HUDEP-2 (cell line): ENCODE data around the gene DNMT3A.
A peak's percentile ranks its signal among the peaks of the same experiment; 100 is the strongest.

Experiments used
- DNase-seq, 76 experiments: peaks; one replicate each; lab custom pipeline; 2025; ENCODE audit not compliant: unreplicated experiment in 76 of 76; lab: John Stamatoyannopoulos, UW

DNMT3A gene

GRCh38 chr2:25373269-25373981, 31.7 kb upstream of the DNMT3A start:
- peak in 38 of 76 experiments; percentile 1 to 55 (median 24) for DNase-seq

- no peak for DNase-seq
Observed at GRCh38 chr2:25372405-25373268, 30.9 kb upstream of the DNMT3A start.

- no peak for DNase-seq
Observed at GRCh38 chr2:25371253-25372241, 29.8 kb upstream of the DNMT3A start.

GRCh38 chr2:25369876-25370275, 28.2 kb upstream of the DNMT3A start:
- DNase-seq = no peak

GRCh38 chr2:25369439-25369838, 27.7 kb upstream of the DNMT3A start:
- DNase-seq = no peak

GRCh38 chr2:25368660-25369059, 26.9 kb upstream of the DNMT3A start:
- no peak for DNase-seq

GRCh38 chr2:25367296-25367695, 25.6 kb upstream of the DNMT3A start:
- DNase-seq = no peak

- no peak for DNase-seq
Observed at GRCh38 chr2:25366629-25367028, 24.9 kb upstream of the DNMT3A start.

GRCh38 chr2:25365241-25365640, 23.5 kb upstream of the DNMT3A start:
- DNase-seq = no peak

GRCh38 chr2:25363733-25364132, 22.0 kb upstream of the DNMT3A start:
- DNase-seq = no peak

GRCh38 chr2:25362434-25363145, 20.9 kb upstream of the DNMT3A start:
- peak in 6 of 76 experiments; percentile 4 to 34 (median 8) for DNase-seq

GRCh38 chr2:25362049-25362433, 20.3 kb upstream of the DNMT3A start:
- DNase-seq = peak in 74 of 76 experiments; percentile 36 to 94 (median 84)

GRCh38 chr2:25361261-25362048, 19.7 kb upstream of the DNMT3A start:
- DNase-seq = no peak

- no peak for DNase-seq
Observed at GRCh38 chr2:25358836-25359235, 17.1 kb upstream of the DNMT3A start.

GRCh38 chr2:25358249-25358815, 16.6 kb upstream of the DNMT3A start:
- DNase-seq = no peak

- no peak for DNase-seq
Observed at GRCh38 chr2:25356088-25356487, 14.4 kb upstream of the DNMT3A start.

- DNase-seq = no peak
Observed at GRCh38 chr2:25355270-25355669, 13.5 kb upstream of the DNMT3A start.

- no peak for DNase-seq
Observed at GRCh38 chr2:25354116-25354515, 12.4 kb upstream of the DNMT3A start.

- DNase-seq = no peak
Observed at GRCh38 chr2:25349397-25349796, 7.7 kb upstream of the DNMT3A start.
